ENCODE measurements around the gene FAM118B. TPM values are rescaled to one million over a fixed set of nuclear protein-coding genes. Genes with fewer than 3 reads are reported as not detected.
A peak's percentile ranks its signal among the peaks of the same experiment; 100 is the strongest.
"Not testable (repeated sequence)": the region's sequence is repeated elsewhere in the genome, so short reads cannot be mapped to it uniquely, and the experiment has no call there.

The FAM118B gene
- total and polyA plus RNA-seq, 10 donors = 5.5 to 32.3 (median 17.5) TPM

DNA sequence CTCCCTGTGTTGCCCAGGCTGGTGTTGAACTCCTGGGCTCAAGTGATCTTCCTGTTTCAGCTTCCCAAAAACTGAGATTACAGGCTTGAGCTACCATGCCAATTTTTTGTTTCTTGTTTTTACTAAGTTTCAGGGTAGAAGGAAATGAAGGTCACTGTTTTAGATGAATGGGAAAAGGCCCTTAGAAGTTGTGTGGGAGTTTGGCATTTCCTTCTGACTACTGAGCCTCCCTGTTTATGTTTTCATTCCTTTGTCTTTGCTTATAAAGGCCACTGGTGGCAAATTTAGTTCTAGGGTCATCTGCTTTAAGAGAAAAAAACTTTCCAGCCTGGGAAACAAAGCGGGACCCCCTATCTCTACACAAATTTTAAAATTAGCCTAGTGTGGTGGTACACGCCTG is 35.1 kb downstream of the FAM118B start:
- no peak for TF ChIP-seq POLR2A (IDR thresholded peaks at IDR 0.05)
- no peak for TF ChIP-seq POLR2AphosphoS5 (IDR thresholded peaks at IDR 0.05)
- TF ChIP-seq, protein P1, sequence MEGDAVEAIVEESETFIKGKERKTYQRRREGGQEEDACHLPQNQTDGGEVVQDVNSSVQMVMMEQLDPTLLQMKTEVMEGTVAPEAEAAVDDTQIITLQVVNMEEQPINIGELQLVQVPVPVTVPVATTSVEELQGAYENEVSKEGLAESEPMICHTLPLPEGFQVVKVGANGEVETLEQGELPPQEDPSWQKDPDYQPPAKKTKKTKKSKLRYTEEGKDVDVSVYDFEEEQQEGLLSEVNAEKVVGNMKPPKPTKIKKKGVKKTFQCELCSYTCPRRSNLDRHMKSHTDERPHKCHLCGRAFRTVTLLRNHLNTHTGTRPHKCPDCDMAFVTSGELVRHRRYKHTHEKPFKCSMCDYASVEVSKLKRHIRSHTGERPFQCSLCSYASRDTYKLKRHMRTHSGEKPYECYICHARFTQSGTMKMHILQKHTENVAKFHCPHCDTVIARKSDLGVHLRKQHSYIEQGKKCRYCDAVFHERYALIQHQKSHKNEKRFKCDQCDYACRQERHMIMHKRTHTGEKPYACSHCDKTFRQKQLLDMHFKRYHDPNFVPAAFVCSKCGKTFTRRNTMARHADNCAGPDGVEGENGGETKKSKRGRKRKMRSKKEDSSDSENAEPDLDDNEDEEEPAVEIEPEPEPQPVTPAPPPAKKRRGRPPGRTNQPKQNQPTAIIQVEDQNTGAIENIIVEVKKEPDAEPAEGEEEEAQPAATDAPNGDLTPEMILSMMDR (IDR thresholded peaks at IDR 0.05 in 8 of 11, conservative IDR thresholded peaks at IDR 0.05 in 3 of 11) = no peak
- H3K27ac ChIP-seq = peak overlapping the region in 5 of 8 donors; percentile 10 to 41 (median 15)
- 69 to 87% (median 79%) methylated on average over 2 of the region's 2 CpGs for WGBS, 5 donors
- intact Hi-C loops (cut with DNase I; ENCODE audit: low total_unique reads) = no loop called here
- no peak overlapping the region for H3K4me3 ChIP-seq
- no peak for DNase-seq
- H3K36me3 ChIP-seq = peaks cover 0 to 91% (median 20%) of the 10 kb centered on the region in 6 donors
- peaks cover 0 to 12% (median 2%) of the 10 kb centered on the region in 6 donors for H3K4me1 ChIP-seq
- no peaks in the 10 kb centered on the region for H3K9me3 ChIP-seq
- no peaks in the 10 kb centered on the region for H3K27me3 ChIP-seq (replicated peaks in 1 of 7)

DNA sequence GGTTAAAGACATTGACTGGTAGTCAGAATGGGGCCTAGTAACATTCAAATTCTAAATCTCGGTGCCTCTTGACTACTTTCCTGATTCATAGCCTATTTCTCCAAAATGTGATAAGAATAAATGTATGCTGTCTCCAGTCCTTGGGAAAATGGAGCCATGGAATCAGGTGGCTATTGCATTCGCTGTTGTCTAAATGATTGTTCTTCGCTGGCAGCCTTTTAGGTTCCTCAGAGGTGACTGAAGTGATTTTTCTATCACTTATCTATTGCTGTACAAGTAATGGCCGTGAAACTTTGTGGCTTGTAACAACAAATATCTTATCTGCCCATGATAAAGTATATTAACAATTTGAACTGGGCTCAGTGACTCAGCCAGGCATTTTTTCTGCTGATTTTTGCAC is 41.7 kb downstream of the FAM118B start:
- H3K27ac ChIP-seq = no peak overlapping the region
- H3K9me3 ChIP-seq = no peaks in the 10 kb centered on the region
- 84 to 98% (median 98%) methylated on average over 4 of the region's 4 CpGs for WGBS, 5 donors
- no peak overlapping the region for H3K4me3 ChIP-seq
- no peak for DNase-seq
- intact Hi-C loops (cut with DNase I; ENCODE audit: low total_unique reads) = no loop called here
- no peaks in the 10 kb centered on the region for H3K4me1 ChIP-seq
- H3K36me3 ChIP-seq = peaks cover 0 to 95% (median 30%) of the 10 kb centered on the region in 6 donors
- H3K27me3 ChIP-seq (replicated peaks in 1 of 7) = no peaks in the 10 kb centered on the region
- no peak for TF ChIP-seq POLR2A (IDR thresholded peaks at IDR 0.05)
- no peak for TF ChIP-seq POLR2AphosphoS5 (IDR thresholded peaks at IDR 0.05)

DNA sequence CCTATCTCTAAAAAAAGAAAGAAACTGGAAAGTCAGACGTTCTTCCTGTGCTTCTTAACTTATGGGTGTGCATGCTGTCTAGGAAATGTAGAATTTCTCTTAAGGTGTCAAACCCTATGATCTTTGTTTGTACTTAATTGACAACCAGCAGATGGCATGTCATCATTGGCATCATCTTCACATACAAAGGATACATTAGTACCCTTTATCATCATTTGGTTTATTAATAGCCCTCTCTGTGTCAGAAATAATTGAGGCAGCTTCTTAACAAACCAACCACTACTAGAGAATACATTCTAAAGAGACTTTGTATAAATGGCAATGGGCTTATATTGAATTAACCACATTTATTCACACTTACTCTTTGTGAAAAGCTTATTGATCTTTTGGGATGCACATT is 43.2 kb downstream of the FAM118B start:
- DNase-seq = no peak
- Histone ChIP-seq H3K4me3 (no peak overlapping the region), H3K27ac (no peak overlapping the region), H3K36me3 (peaks cover 0 to 90% (median 30%) of the 10 kb centered on the region in 6 donors), H3K9me3 (no peaks in the 10 kb centered on the region), H3K27me3 (replicated peaks in 1 of 7) (no peaks in the 10 kb centered on the region), H3K4me1 (no peaks in the 10 kb centered on the region)
- intact Hi-C loops (cut with DNase I; ENCODE audit: low total_unique reads) = no loop called here
- TF ChIP-seq POLR2AphosphoS5 (IDR thresholded peaks at IDR 0.05) (no peak), POLR2A (IDR thresholded peaks at IDR 0.05) (no peak)
- TF ChIP-seq, protein P1 (IDR thresholded peaks at IDR 0.05 in 8 of 11, conservative IDR thresholded peaks at IDR 0.05 in 3 of 11) = no peak
- WGBS, 5 donors = 67 to 77% (median 74%) methylated on average over 1 of the region's 1 CpG

DNA sequence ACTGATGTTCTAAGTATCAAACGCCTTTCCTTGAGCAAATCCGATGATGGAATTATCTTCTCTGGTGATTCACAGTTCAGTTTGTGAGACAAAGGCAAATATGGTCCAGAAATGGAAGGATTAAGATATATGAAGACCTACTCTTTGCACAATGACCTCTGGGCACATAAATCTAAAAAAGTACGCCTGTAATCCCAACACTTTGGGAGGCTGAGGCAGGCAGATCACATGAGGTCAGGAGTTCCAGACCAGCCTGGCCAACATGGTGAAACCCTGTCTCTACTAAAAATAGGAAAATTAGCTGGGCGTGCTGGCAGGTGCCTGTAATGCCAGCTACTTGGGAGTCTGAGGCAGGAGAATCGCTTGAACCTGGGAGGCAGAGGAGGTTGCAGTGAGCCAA is 43.9 kb downstream of the FAM118B start:
- H3K4me3 ChIP-seq; DNase-seq; H3K9me3 ChIP-seq; H3K27me3 ChIP-seq (replicated peaks in 1 of 7); H3K4me1 ChIP-seq; H3K27ac ChIP-seq; intact Hi-C loops (cut with DNase I; ENCODE audit: low total_unique reads): not testable (repeated sequence)
- WGBS, 5 donors = 95 to 99% (median 98%) methylated on average over 5 of the region's 5 CpGs
- H3K36me3 ChIP-seq = peaks cover 0 to 90% (median 30%) of the 10 kb centered on the region in 6 donors

DNA sequence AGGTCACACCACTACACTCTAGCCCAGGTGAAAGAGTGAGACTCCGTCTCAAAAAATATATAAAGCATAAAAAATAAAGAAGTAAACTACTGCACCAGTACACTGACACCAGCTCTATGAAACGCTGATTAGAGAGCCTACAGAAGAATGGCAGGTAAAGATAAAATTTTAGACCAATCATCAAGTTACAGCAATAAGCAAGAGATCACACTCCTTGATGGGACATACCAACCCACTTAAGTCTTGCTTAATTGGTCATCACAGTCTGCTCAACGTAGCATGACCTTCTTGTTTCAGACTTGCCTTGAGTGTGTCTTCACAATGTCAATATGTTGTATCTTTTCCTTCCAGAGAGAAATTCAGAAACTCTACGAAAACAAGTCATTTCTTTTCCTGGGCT is 44.6 kb downstream of the FAM118B start:
- TF ChIP-seq, protein P1 (IDR thresholded peaks at IDR 0.05 in 8 of 11, conservative IDR thresholded peaks at IDR 0.05 in 3 of 11) = no peak
- TF ChIP-seq POLR2AphosphoS5 (IDR thresholded peaks at IDR 0.05) (no peak), POLR2A (IDR thresholded peaks at IDR 0.05) (no peak)
- peaks cover 0 to 90% (median 28%) of the 10 kb centered on the region in 6 donors for H3K36me3 ChIP-seq
- H3K4me1 ChIP-seq = peaks cover 0 to 9% (median 0%) of the 10 kb centered on the region in 6 donors
- no peaks in the 10 kb centered on the region for H3K27me3 ChIP-seq (replicated peaks in 1 of 7)
- intact Hi-C loops (cut with DNase I; ENCODE audit: low total_unique reads) = no loop called here
- no peak overlapping the region for H3K4me3 ChIP-seq
- DNase-seq = no peak
- WGBS, 5 donors = 88 to 94% (median 93%) methylated on average over 4 of the region's 4 CpGs
- no peaks in the 10 kb centered on the region for H3K9me3 ChIP-seq
- no peak overlapping the region for H3K27ac ChIP-seq

All from spleen (tissue), 11 donors.